Measurements from ENCODE around the gene MVB12A.

Gene MVB12A

DNA sequence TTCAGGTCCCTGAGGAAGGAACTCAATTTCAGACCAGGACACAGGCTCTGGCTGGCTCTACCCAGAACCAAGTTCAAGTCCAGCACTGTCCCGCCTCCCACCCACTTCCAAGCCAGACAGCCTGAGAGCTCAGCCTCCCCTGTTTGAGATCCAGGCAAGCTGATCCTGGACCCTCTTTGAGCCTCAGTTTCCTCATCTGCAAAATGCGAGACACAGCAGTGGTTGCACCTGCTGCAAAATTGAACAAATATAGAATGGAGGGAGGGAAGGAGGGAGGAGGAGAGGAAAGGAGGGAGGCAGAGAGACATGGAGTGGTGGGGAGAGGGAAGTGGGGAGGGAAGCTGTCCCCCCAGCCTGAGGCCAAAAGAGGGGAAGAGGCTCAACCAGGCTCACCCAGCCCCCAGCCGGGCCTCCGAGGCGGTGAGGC, 27.9 kb downstream of the MVB12A start:
- no peak for DNase-seq

DNA sequence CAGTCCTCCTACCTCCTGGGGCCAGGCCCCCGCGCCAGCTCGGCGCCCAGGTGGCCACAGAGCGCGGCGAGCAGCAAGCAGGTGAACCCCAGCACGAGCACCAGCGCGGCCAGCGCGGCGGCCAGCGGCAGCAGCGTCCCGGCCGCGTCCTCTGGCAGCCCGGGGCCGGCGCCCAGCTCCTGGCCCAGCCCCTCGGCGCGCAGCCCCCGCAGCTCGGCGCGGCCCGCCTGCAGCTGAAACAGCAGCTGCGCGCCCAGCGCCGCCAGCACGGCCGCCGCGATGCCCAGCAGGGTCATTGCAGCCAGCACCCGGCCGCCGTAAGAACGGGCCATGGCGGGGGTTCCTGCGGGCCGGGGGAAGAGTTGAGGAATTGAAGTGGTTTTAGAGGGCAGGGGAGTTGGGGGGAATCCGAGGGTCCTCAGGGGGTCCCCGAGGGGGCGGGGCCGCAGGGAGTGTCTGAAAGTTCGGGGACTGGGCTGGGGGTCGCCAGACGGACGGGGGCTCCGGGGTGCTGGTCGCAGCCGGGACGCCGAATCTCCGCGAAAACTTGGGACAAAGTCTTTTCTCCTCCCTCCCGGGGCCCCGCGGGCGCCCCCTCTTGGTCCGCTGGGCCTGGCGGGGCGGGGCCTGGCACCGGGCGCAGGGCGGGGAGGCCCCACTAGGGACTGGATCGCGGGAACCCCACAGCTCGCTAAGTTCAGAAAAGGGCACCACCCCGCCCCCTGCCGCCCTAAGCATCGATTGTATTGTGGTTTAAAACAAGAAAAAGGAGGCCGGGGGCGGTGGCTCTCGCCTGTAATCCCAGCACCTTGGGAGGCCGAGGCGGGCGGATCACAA, 28.5 kb downstream of the MVB12A start, which contains the start of gene TMEM221:
TMEM221 (minus strand) TSS at position 538 of the 837 bp plus-strand sequence; CDS start at position 332, 206 bp downstream.
- DNase-seq = peak; percentile 49 to 57

DNA sequence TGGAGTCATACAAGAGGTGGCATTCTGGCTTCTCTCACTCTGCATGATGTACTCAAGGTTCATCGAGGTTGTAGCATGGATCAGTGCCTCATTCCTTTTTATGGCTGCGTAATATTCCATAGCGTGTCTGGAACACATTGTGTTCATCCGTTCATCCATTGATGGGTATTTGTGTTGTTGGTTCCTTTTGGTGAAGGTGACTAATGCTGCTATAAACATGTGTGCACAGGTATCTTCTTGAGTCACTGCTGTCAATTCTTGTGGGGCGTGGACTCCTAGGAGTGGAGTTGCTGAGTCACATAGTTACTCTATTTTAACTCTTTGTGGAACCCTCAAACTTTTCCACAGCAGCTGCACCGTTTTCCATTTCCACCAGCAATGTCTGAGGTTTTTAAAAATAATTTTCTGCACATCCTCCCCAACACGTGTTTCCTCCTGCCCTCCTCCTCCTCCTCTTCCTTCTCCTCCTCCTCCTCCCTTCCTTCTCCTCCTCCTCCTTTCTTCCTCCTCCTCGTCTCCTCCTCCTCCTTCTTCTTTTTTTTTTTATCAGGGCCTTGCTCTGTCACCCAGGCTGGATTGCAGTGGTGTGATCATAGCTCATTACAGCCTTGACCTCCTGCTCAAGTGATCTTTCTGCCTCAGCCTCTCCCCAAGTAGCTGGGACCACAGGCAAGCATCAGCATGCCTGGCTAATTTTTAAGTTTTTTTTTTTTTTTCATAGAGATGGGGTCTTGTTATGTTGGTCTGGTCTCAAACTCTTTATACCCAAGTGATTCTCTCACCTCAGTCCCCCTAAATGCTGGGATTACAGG, 30.6 kb downstream of the MVB12A start:
- DNase-seq = no peak

DNA sequence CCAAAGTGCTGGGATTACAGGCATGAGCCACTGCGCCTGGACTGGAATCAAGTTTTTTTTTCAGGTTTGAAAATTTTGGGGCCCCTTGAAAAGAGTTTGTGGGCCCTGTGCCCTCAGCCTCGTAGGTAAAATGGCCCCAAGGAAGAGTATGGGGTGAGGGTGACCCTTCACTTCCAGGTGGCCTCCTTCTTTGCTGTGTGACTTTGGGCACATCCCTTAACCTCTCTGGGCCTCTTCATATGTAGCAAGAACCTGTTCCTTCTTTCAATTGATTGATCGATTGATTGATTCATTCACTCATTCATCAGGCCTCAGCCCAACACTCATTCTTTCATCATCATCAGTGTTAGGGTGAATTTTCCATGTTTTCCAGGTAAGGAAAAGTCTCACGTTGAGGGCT, 32.0 kb downstream of the MVB12A start:
- no peak for DNase-seq

DNA sequence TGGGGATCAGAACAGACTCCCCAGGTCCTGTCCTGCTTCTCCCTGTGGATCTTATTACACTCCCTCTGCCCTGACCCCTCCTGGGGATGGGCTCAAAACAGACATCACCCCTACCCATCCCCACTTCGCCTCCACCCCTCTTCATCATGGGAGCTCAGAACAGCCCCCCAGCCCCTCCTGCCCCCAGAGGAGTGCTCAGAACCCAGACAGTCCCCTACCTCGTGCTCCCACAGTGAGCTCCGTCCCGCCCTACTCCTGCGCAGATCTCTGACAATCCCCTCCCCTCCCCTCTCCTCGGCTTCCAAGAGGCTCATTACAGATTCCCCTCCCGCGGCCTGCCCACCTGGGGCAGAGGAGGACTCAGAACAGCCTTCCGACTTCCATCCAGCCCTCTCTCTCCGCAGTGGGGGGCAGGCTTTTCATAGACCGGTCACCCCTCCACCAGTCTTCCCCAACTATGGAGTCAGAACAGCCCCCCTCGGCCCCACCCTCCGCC, 34.8 kb downstream of the MVB12A start:
- no peak for DNase-seq

DNA sequence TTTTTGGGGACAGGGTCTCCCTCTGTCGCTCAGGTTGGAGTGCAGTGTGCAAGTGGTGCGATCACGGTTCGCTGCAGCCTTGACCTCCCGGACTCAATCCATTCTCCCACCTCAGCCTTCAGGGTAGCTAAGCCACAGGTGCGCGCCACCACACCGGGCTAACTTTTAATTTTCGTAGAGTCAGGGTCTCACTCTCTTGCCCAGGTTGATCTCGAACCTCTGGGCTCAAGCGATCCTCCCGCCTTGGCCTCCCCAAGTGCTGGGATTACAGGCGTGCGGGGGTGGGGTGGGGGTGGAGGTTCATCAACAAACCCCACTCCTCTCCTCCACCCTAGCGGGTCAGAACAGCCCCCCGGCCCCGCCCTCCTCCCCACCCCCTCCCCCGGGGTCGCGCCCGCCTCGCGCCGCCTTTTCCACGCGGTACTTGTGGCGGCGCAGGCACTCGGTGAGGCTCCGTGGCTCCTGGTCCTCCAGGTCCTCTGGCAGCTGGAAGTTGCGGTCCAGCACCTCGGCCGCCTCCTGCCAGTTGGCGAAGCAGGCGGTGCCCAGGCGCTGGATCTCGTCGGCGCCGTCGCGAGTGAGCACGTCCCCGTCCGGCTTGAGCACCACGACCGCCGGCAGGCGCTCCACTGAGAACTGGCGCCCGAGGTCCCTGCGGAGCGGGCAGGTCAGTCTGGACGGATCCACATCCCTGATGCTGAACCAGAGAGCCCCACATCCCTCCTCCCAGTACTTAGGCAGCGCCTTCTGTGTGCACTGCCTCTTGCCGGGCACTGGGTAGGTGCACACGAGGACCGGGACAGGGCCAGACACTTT, 35.7 kb downstream of the MVB12A start:
- DNase-seq = no peak

DNA sequence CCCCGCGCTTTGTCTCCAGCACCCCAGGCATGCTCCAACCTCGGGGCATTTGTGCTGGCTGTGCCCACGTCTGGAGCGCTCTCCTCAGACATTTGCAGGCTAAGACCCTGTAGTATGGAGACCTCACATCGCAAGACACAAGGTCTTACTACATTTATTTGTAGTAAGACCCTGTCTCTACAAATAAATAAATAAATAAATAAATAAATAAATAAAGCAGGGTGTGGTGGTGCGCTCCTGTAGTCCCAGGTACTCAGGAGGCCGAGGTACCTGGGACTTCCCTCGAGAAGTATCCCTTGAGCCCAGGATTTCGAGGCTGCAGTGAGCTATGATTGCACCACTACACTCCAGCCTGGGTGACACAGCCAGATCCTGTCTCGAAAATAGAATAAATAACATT, 36.3 kb downstream of the MVB12A start:
- no peak for DNase-seq

DNA sequence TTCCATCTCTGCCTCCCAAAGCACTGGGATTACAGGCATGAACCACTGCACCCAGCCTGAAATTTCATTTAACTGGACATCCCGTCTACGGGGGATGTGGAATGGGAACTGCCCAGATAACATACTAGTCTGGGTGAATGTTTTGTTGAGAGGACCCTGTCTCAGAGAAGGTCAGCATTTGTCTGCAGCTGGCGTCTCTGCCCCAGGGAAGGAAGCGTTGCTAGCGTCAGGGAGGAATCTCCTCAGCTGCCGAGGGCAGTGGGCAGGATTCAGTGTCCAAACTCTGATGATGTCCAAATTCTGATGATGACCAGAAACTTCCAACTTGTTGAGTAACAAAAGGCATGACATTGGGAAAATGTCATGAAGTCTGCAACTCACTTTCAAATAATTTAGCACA, 37.8 kb downstream of the MVB12A start:
- DNase-seq = peak in 1 of 2 donors; percentile 22

DNA sequence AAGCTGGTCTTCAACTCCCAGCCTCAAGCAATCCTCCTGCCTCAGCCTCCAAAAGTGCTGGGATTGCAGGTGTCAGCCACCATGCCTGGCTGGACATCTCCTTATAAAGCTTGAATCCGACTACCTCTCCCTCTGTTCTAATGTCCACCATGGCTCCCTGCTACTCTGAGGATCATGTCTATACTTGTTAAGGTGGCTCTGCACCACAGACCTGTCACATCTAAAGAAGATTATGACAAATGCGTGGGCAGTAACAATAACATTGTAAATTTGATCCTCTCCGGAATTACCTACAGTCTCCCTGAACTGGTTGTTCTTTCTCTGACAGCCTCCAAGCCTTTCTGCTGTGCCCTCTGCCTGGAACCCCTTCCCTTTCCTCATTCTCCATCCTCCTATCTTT, 39.1 kb downstream of the MVB12A start:
- no peak for DNase-seq

DNA sequence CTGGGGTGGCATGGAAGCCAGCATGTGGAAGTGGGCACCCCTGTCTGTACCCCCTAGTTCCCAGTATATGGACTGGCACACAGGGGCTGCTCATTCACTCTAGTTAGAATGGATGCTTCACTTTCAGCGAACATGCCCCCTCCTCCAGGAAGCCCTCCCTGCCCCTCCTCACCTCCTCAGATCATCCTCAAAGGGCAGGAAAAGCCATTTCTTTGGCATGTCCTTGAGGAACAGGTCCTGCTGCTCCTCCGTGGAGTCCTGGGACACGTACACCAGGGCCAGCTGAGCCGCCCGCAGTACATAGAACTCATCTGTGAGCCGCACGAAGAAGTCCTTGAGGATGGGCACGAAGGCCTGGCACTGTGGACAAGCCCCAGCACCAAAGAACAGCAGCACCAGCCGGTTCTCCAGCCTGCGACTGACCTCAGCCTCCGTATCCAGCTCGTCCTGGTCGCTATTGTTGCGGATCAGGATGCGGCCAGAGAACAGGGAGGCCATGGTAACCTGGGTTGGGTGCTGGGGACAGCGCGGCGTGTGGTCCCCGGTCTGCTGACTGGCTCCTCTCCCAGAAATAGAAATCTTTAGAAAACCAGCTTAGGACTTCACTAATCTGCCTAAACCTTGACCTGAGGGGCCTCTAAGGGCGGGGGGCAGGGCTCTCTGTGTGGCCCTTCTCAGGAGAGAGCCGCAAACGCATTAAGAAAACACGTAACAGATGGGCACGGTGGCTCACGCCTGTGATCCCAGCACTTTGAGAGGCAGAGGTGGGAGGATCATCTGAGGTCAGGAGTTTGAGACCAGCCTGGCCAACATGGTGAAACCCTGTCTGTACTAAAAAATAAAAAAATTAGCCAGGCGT, 40.8 kb downstream of the MVB12A start, which contains the start of gene NXNL1:
NXNL1 (minus strand) TSS at position 555 of the 859 bp plus-strand sequence; CDS start at position 498, 57 bp downstream.
- no peak for DNase-seq

DNA sequence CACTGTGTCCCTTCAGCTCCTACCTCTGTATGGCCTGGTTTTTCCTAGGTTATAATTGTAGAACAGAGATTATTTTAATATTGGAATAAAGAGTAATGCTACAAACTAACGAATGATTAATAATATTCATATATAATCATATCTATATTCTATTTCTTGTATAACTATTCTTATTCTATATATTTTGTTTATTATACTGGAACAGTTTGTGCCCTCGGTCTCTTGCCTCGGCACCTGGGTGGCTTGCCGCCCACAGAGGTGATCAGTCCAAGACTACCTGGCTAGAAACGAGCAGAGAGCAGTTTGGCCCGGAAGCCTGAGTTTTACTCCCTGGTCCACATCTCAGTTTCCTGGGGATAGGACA, 46.6 kb downstream of the MVB12A start:
- DNase-seq = no peak

DNA sequence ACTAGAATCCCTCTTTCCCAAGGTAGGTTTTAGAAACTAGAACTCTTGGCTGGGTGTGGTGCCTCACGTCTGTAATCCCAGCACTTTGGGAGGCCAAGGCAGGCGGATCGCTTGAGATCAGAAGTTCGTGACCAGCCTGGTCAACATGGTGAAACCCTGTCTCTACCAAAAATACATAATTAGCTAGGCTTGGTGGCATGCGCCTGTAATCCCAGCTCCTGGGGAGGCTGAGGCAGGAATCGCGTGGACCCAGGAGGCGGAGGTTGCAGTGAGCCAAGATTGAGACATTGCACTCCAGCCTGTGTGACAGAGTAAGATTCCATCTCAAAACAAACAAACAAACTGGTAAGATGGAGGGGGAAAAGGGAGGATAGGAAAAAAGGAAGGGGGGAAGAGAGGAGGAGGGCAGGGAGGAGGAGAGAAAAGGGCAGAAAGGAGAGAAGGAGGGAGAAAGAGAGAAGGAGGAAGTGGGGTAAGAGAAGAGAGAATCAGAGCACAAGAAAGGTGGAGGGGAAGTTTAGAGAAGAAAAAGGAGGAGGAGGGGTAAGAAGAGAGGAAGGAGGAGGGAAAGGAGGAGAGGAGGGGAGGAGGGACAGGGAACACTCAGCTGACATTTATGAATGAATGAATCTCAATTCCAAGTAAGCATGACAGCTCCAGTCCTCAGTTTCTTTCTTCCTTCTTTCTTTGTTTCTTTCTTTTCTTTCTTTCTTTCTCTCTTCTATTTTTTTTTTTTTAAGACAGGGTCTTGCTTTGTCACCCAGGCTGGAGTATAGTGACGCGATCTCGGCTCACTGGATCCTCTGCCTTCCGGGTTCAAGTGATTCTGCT, 47.8 kb downstream of the MVB12A start:
- no peak for DNase-seq

DNA sequence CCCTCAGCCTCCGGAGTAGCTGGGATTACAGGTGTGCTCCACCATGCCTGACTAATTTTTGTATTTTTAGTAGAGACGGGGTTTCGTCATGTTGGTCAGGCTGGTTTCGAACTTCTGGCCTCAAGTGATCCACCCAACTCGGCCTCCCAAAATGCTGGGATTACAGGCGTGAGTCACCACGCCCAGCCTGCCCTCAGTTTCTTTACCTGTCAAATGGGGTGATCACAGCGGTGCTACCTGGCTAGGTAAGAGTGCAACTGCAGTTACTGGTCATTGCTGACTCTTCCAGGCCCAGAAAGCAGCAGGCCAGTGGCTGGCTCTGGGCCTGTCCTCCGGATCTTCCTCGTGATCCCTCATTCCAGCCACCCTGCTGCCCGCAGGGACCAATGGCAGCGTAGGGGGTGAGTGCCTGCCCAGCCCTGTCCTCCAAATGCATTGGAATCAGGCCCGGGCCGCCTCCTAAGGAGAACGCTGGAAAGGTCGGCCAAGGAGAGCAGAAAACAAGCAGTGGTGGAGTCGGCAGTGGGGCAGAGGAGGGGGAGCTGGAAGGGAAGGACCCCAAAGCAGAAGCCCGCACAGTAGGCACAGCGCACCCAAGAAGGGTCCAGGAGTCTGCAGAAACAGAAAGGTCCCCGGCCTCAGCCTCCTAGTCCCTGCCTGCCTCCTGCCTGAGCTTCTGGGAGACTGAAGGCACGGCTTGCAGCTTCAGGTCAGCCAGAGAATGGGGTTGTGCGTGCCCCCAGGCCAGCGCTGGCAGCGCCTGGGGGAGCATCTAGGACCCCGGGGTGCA, 48.6 kb downstream of the MVB12A start:
- DNase-seq = no peak

DNA sequence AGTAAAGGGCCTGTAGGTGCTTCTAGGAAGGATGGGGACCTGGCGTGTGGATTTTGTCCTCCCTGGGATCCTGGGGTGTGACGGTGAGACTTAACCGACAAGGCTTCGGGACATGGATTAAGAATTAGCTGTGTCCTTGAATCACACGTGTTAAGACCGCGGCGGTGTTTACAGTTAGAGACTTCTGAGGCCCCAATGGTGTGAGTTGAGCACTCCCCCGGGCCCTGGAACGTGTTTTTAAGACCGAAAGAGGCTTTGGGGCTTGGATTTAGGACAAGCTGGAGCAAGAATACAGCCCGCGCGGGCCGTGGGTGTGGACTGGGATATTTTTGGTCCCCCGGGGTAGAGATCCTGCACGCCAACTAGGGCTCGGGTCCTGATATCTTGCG, 49.2 kb downstream of the MVB12A start:
- DNase-seq = no peak

DNA sequence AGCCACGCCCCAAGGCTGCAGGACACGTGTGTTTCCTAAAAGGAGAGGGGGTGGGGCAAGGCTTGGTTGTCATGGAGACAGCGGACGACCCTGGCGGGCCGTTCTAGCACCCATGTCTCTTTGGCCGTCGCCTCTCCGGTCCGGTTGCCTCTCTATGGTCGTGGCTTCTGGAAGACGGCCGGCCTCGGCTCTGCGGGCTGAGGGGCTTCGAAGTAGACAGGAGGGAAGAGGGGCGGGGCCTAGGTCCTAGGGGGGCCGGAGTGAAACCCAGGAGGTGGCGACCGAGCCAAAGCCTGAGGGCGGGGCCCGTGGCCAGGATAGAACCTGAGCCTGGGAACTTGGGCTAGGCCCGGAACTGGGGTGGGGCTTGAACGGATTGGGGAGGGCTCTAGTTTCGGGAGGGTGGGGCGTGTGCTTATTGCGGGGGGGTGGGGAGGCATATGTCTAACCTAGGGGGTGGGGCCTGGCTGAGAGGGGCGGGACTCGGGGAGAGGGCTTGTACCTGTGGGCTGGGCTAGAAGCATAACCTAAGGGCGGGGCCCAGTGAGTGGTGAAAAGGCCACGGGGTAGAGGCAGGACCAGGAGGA, 49.7 kb downstream of the MVB12A start:
- peak; percentile 84 to 89 for DNase-seq

DNA sequence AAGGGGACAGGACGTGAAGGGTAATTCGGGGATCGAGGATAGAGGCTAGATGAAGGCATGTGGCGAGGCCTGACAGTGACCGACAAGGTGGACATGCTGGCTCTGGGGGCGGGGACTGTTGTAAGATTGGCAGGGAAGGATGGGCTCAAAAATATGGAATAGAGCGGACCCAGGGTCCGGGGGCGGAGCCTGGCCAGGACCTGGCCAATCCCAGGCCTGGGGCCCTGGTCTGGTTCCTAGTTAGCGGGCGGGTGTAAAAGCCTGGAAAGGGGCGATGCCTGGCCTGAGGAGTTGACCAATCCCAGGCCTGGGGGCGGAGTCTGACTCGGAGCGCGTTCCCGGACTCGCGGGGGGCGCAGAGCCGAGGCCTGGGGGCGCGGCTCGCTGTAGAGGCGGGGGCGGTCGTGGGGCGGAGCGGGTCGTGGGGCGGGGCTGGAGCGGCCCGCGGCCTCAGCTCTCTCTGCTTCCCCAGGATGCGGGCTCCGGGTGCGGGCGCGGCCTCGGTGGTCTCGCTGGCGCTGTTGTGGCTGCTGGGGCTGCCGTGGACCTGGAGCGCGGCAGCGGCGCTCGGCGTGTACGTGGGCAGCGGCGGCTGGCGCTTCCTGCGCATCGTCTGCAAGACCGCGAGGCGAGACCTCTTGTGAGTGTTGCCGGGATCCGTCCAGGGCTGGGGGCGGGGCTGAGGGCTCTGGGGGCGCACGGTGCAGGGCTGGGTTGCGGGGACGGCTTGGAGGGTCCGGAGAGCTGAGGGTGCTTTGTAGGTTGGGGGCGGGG, 50.4 kb downstream of the MVB12A start, which contains the start of gene SLC27A1:
SLC27A1 (plus strand) TSS at position 457 of the 774 bp plus-strand sequence; CDS start at position 474, 17 bp downstream.
- DNase-seq = peak; percentile 97 to 99

DNA sequence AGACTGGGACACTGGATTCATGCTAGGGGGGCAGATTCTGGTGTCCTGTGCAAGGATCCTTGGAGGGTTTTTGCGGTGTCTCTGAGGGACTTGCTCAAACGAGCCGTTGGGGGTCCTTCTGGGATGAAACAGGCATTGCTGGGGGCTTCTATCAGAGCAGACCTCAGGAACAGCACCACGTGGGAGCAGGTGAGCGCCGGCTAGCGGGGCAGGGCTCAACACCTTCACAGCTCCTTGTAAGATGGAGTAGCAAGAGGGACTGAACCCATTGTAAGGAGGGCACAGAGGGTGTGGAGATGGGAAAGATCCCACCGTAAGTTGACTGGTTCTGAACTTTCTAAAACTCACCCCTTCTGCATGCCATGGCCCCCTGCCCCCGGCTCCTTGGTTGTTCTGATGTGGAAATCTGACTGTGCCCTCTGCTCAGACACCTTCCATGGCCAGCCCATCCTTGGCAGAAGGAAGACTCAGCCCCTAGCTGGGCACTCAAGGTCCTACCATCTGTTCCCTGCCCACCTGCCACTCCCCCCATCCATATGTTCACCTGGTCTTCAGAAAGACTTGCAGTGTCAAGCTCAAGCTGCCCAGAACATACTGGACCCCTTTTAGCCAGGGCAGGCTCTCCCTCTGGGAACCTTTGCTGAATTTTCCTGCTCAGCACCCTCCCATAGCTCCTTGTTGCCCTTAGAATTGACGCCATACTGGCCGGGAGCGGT, 51.7 kb downstream of the MVB12A start:
- no peak for DNase-seq

DNA sequence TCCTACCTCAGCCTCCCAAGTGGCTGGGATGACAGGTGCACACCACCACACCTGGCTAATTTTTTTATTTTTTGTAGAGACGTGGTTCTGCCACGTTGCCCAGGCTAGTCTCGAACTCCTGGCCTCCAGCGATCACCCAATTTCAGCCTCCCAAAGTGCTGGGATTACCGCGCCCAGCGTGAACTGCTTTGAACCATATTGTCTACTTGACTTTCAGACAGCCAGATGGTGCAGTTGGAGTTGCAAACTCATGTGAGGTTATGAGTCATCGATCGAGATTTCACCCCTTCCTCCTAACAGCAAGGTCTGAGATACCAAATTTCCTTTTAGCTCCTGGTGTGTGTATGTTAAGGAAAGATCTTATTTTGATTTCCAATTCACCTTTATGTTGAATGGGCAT, 53.2 kb downstream of the MVB12A start:
- peak; percentile 77 to 80 for DNase-seq
